Smooth muscle cell (in vitro differentiated cells): ENCODE data around the gene DPT. TPM values are rescaled to one million over a fixed set of nuclear protein-coding genes. Genes with fewer than 3 reads are reported as not detected.
"Not testable (repeated sequence)": the region's sequence is repeated elsewhere in the genome, so short reads cannot be mapped to it uniquely, and the experiment has no call there.

Experiments used
- DNase-seq: peaks from one replicate; lab custom pipeline; 2025; ENCODE audit not compliant: unreplicated experiment; lab: John Stamatoyannopoulos, UW
- H2AFZ ChIP-seq: fragments of 200-600 bp; sonication (generic); 2 replicates; pipeline ENCODE4 v1.6.0; 2016; ENCODE audit warnings: antibody characterized with exemption, low read depth, mild to moderate bottlenecking
- H3F3A ChIP-seq: fragments of 200-600 bp; sonication (generic); 2 replicates; pipeline ENCODE4 v1.6.0; 2017; ENCODE audit warnings: antibody characterized with exemption, low read depth
- H3K27ac ChIP-seq: fragments of 200-600 bp; sonication (generic); 2 replicates; pipeline ENCODE4 v1.5.1; 2016; ENCODE audit warnings: low read depth, mild to moderate bottlenecking
- H3K27me3 ChIP-seq: fragments of 200-600 bp; sonication (generic); 2 replicates; pipeline ENCODE4 v1.6.1; 2016; ENCODE audit warnings: low read depth, mild to moderate bottlenecking
- H3K36me3 ChIP-seq: fragments of 200-600 bp; sonication (generic); 2 replicates; pipeline ENCODE4 v1.5.1; 2016; ENCODE audit warnings: low read depth
- H3K4me1 ChIP-seq: fragments of 200-600 bp; sonication (generic); 2 replicates; pipeline ENCODE4 v1.5.1; 2016; ENCODE audit warnings: low read depth
- H3K4me2 ChIP-seq: fragments of 200-600 bp; sonication (generic); 2 replicates; pipeline ENCODE4 v1.6.0; 2016; ENCODE audit warnings: mild to moderate bottlenecking
- H3K4me3 ChIP-seq: fragments of 200-600 bp; sonication (generic); 2 replicates; pipeline ENCODE4 v1.5.1; 2016; ENCODE audit warnings: mild to moderate bottlenecking
- H3K79me2 ChIP-seq: fragments of 200-600 bp; sonication (generic); 2 replicates; pipeline ENCODE4 v1.6.0; 2016; ENCODE audit warnings: low read depth, mild to moderate bottlenecking
- H3K9ac ChIP-seq: fragments of 200-600 bp; sonication (generic); 2 replicates; pipeline ENCODE4 v1.6.0; 2016; ENCODE audit warnings: low read depth
- H3K9me3 ChIP-seq: fragments of 200-600 bp; sonication (generic); replicated peaks from 2 replicates; pipeline ENCODE4 v1.5.1; 2016; ENCODE audit warnings: low read depth
- H4K20me1 ChIP-seq: fragments of 200-600 bp; sonication (generic); 2 replicates; pipeline ENCODE4 v1.6.0; 2016; ENCODE audit warnings: low read depth
- CTCF ChIP-seq: fragments of 200-600 bp; sonication (generic); IDR thresholded peaks from 2 replicates; pipeline ENCODE4 v1.5.1; 2017; ENCODE audit warnings: borderline replicate concordance, mild to moderate bottlenecking, antibody characterized with exemption; ENCODE audit not compliant: insufficient read depth, poor library complexity, severe bottlenecking
- WGBS: methylation state at CpG from one replicate; pipeline ENCODE4 v1.1.7; 2016; ENCODE audit warnings: low lambda C conversion rate; 5-methylcytosine and 5-hydroxymethylcytosine counted together
- polyA plus RNA-seq: library from polyadenylated mRNA; unstranded; fragments of >200 nt; fragmentation: Nextera tagmentation; extraction: Ambion mirVana; gene quantifications from 2 replicates; pipeline ENCODE4 v1.2.1, GENCODE V29; 2016
- total RNA-seq: library from RNA; depleted of rRNA; stranded (reverse); fragments of >200 nt; gene quantifications from 2 replicates; pipeline ENCODE4 v1.2.3, GENCODE V29; 2014

Gene DPT
- total and polyA plus RNA-seq, 2 experiments from 2014 or later: 3.1 to 13.4 TPM

GRCh38 chr1:168772428-168773060 lies 43.5 kb upstream of the DPT start:
- 30% methylated on average over 2 of the region's 2 CpGs for WGBS
- peaks cover 9% of the 10 kb centered on the region for H3K4me1 ChIP-seq
- H3K27ac ChIP-seq: peak overlapping the region; percentile 45
- no peaks in the 10 kb centered on the region for H4K20me1 ChIP-seq
- H3F3A ChIP-seq: peaks cover 7% of the 10 kb centered on the region
- H3K9me3 ChIP-seq: no peaks in the 10 kb centered on the region
- no peak for TF ChIP-seq CTCF
- H3K4me2 ChIP-seq: peak overlapping the region; percentile 62
- H2AFZ ChIP-seq: no peak overlapping the region
- no peak overlapping the region for H3K9ac ChIP-seq
- no peaks in the 10 kb centered on the region for H3K27me3 ChIP-seq
- H3K79me2 ChIP-seq: no peaks in the 10 kb centered on the region
- no peaks in the 10 kb centered on the region for H3K36me3 ChIP-seq
- DNase-seq: no peak
- H3K4me3 ChIP-seq: no peak overlapping the region

- H3K79me2 ChIP-seq: no peaks in the 10 kb centered on the region
- no peaks in the 10 kb centered on the region for H3K27me3 ChIP-seq
- no peaks in the 10 kb centered on the region for H3K36me3 ChIP-seq
- no peak overlapping the region for H3K4me2 ChIP-seq
- peak overlapping the region; percentile 66 for H2AFZ ChIP-seq
- peaks cover 9% of the 10 kb centered on the region for H3K4me1 ChIP-seq
- no peak for DNase-seq
- no peak overlapping the region for H3K9ac ChIP-seq
- no peak for TF ChIP-seq CTCF
- no peaks in the 10 kb centered on the region for H3K9me3 ChIP-seq
- no peaks in the 10 kb centered on the region for H4K20me1 ChIP-seq
- 78% methylated on average over 4 of the region's 4 CpGs for WGBS
- H3F3A ChIP-seq: peaks cover 8% of the 10 kb centered on the region
- H3K4me3 ChIP-seq: no peak overlapping the region
- H3K27ac ChIP-seq: peak overlapping the region; percentile 45
Measured at GRCh38 chr1:168771104-168771630, 42.2 kb upstream of the DPT start.

- H3K4me1 ChIP-seq, H3K27me3 ChIP-seq, H3K9ac ChIP-seq, H3K79me2 ChIP-seq, H3K27ac ChIP-seq, DNase-seq, H3K4me3 ChIP-seq, H3F3A ChIP-seq, H4K20me1 ChIP-seq, H3K36me3 ChIP-seq, H2AFZ ChIP-seq, H3K4me2 ChIP-seq, H3K9me3 ChIP-seq: not testable (repeated sequence)
- 100% methylated on average over 3 of the region's 3 CpGs for WGBS
Measured at GRCh38 chr1:168769893-168770292, 40.9 kb upstream of the DPT start.

GRCh38 chr1:168767894-168768584 lies 39.0 kb upstream of the DPT start:
- H3K27me3 ChIP-seq: no peaks in the 10 kb centered on the region
- peak overlapping the region; percentile 39 for H2AFZ ChIP-seq
- peak overlapping the region; percentile 50 for H3K27ac ChIP-seq
- H3K4me3 ChIP-seq: no peak overlapping the region
- no peak for TF ChIP-seq CTCF
- H3K4me1 ChIP-seq: peaks cover 6% of the 10 kb centered on the region
- H4K20me1 ChIP-seq: no peaks in the 10 kb centered on the region
- peaks cover 4% of the 10 kb centered on the region for H3F3A ChIP-seq
- H3K9ac ChIP-seq: no peak overlapping the region
- H3K4me2 ChIP-seq: no peak overlapping the region
- DNase-seq: no peak
- no peaks in the 10 kb centered on the region for H3K36me3 ChIP-seq
- 85% methylated on average over 4 of the region's 4 CpGs for WGBS
- no peaks in the 10 kb centered on the region for H3K79me2 ChIP-seq
- no peaks in the 10 kb centered on the region for H3K9me3 ChIP-seq
